IMR-90 (cell line): Measurements from ENCODE around the gene AKNA. TPM values are rescaled to one million over a fixed set of nuclear protein-coding genes. Genes with fewer than 3 reads are reported as not detected.

Source experiments
- ATAC-seq: fragments of 200-7000 bp; cut with Tn5 transposase; 2 replicates; pipeline ENCODE4 v1.9.1; 2020; ENCODE audit warnings: low read depth, mild to moderate bottlenecking, moderate library complexity
- BruUV-seq: library from RNA; stranded (reverse); fragments of 400-500 nt; replicated peaks from 2 replicates; lab custom pipeline; 2021; lab: Mats Ljungman, UMichigan
- CTCF ChIA-PET: fragments of 300-600 bp; formaldehyde crosslinking; extraction: SDS; loops from one replicate; lab custom pipeline; 2021; ENCODE audit warnings: antibody characterized with exemption; lab: Yijun Ruan, JAX
- POLR2A ChIA-PET: fragments of 300-600 bp; sonication (Branson Sonifier 250); formaldehyde crosslinking; loops from one replicate; lab custom pipeline; 2022; ENCODE audit warnings: antibody characterized with exemption; ENCODE audit not compliant: unreplicated experiment; lab: Charles Lee
- DNase-seq: peaks from one replicate; pipeline ENCODE4 v3.0.0; 2013
- H2AFZ ChIP-seq: replicated peaks from 2 replicates; pipeline ENCODE3; 2013; ENCODE audit warnings: low read length, mild to moderate bottlenecking; ENCODE audit not compliant: poor library complexity
- H2AK5ac ChIP-seq: 2 replicates; pipeline ENCODE4 v1.6.1; 2013; ENCODE audit warnings: low read depth, low read length, inconsistent platforms
- H2AK9ac ChIP-seq: replicated peaks from 2 replicates; pipeline ENCODE3; 2013; ENCODE audit warnings: mild to moderate bottlenecking, low read depth, low read length, moderate library complexity; ENCODE audit not compliant: poor library complexity
- H2BK120ac ChIP-seq: 2 replicates; pipeline ENCODE4 v1.6.1; 2013; ENCODE audit warnings: low read depth, low read length, inconsistent platforms
- H2BK15ac ChIP-seq: 3 replicates; pipeline ENCODE4 v1.6.1; 2013; ENCODE audit warnings: low read depth, low read length, inconsistent platforms
- H2BK20ac ChIP-seq: 2 replicates; pipeline ENCODE4 v1.6.1; 2013; ENCODE audit warnings: low read depth, mild to moderate bottlenecking, inconsistent platforms, low read length, moderate library complexity
- H2BK5ac ChIP-seq: 2 replicates; pipeline ENCODE4 v1.6.1; 2013; ENCODE audit warnings: mild to moderate bottlenecking, low read depth, low read length, inconsistent platforms; ENCODE audit not compliant: poor library complexity, severe bottlenecking
- H3K14ac ChIP-seq: replicated peaks from 2 replicates; pipeline ENCODE4 v1.6.1; 2013; ENCODE audit warnings: low read depth, low read length, inconsistent platforms
- H3K18ac ChIP-seq: 2 replicates; pipeline ENCODE4 v1.6.1; 2013; ENCODE audit warnings: low read depth, low read length, control low read depth
- H3K23ac ChIP-seq: 2 replicates; pipeline ENCODE4 v1.6.1; 2013; ENCODE audit warnings: low read depth, low read length, inconsistent platforms
- H3K27ac ChIP-seq: 2 replicates; pipeline ENCODE4 v1.5.1; 2013; ENCODE audit warnings: mild to moderate bottlenecking, control low read depth, low read length; ENCODE audit not compliant: insufficient read depth
- H3K27me3 ChIP-seq: 2 replicates; pipeline ENCODE4 v1.6.1; 2013; ENCODE audit warnings: low read length; ENCODE audit not compliant: control insufficient read depth, insufficient read depth
- H3K36me3 ChIP-seq: 2 replicates; pipeline ENCODE4 v1.6.1; 2013; ENCODE audit warnings: low read length, mixed read lengths; ENCODE audit not compliant: control insufficient read depth, insufficient read depth
- H3K4ac ChIP-seq: 2 replicates; pipeline ENCODE4 v1.6.1; 2013; ENCODE audit warnings: low read depth, low read length, inconsistent platforms
- H3K4me1 ChIP-seq: 2 replicates; pipeline ENCODE4 v1.6.1; 2013; ENCODE audit warnings: low read length, mixed read lengths; ENCODE audit not compliant: control insufficient read depth, insufficient read depth
- H3K4me2 ChIP-seq: 2 replicates; pipeline ENCODE4 v1.6.1; 2013; ENCODE audit warnings: low read depth, mild to moderate bottlenecking, control low read depth, low read length, moderate library complexity
- H3K4me3 ChIP-seq: 2 replicates; pipeline ENCODE4 v1.5.1; 2013; ENCODE audit warnings: low read depth, mild to moderate bottlenecking, control low read depth, low read length, moderate library complexity; ENCODE audit not compliant: insufficient read depth
- H3K56ac ChIP-seq: 2 replicates; pipeline ENCODE4 v1.6.1; 2013; ENCODE audit warnings: low read length, inconsistent platforms; ENCODE audit not compliant: insufficient read depth; ENCODE audit errors: extremely low read depth
- H3K79me1 ChIP-seq, 2 experiments: 2 replicates each; pipeline ENCODE4 v1.6.1; 2013; ENCODE audit warnings: low read length in 2 of 2, inconsistent platforms in 1 of 2, low read depth in 1 of 2
- H3K9ac ChIP-seq: 2 replicates; pipeline ENCODE4 v1.6.1; 2013; ENCODE audit warnings: low read depth, low read length, control low read depth
- H3K9me1 ChIP-seq: 2 replicates; pipeline ENCODE4 v1.6.1; 2013; ENCODE audit warnings: low read length, inconsistent platforms; ENCODE audit not compliant: insufficient read depth
- H3K9me3 ChIP-seq: 2 replicates; pipeline ENCODE4 v1.6.1; 2013; ENCODE audit warnings: low read length; ENCODE audit not compliant: control insufficient read depth, insufficient read depth
- H4K20me1 ChIP-seq: 2 replicates; pipeline ENCODE4 v1.6.1; 2013; ENCODE audit warnings: low read length, inconsistent platforms; ENCODE audit not compliant: insufficient read depth
- H4K5ac ChIP-seq: 2 replicates; pipeline ENCODE4 v1.6.1; 2013; ENCODE audit warnings: mild to moderate bottlenecking, low read depth, low read length, control low read depth
- H4K8ac ChIP-seq, 2 experiments: 2 replicates each; pipeline ENCODE4 v1.6.1; 2013; ENCODE audit warnings: low read depth in 2 of 2, low read length in 2 of 2, control low read depth in 1 of 2, inconsistent platforms in 1 of 2
- H4K91ac ChIP-seq: 2 replicates; pipeline ENCODE4 v1.6.1; 2013; ENCODE audit warnings: low read depth, low read length, inconsistent platforms; ENCODE audit not compliant: insufficient read depth
- BHLHE40 ChIP-seq: fragments of 150-350 bp; IDR thresholded peaks from 2 replicates; pipeline ENCODE4 v1.6.1; 2016; ENCODE audit warnings: mild to moderate bottlenecking, low read depth, low read length
- CEBPB ChIP-seq: IDR thresholded peaks from 2 replicates; pipeline ENCODE4 v1.6.1; 2012; ENCODE audit warnings: low read depth, low read length, improper control_type of control experiment
- CHD1 ChIP-seq: IDR thresholded peaks from 2 replicates; pipeline ENCODE4 v1.6.1; 2012; ENCODE audit warnings: low read depth, low read length, improper control_type of control experiment
- ELK1 ChIP-seq: fragments of 150-350 bp; IDR thresholded peaks from 2 replicates; pipeline ENCODE4 v1.6.1; 2016; ENCODE audit warnings: low read depth, mild to moderate bottlenecking, low read length, moderate library complexity, borderline replicate concordance
- MXI1 ChIP-seq: IDR thresholded peaks from 2 replicates; pipeline ENCODE4 v1.6.1; 2012; ENCODE audit warnings: low read depth, mild to moderate bottlenecking, low read length, moderate library complexity, borderline replicate concordance
- NFE2L2 ChIP-seq: fragments of 150-350 bp; IDR thresholded peaks from 2 replicates; pipeline ENCODE4 v1.6.1; 2016; ENCODE audit warnings: low read depth, mild to moderate bottlenecking, low read length
- POLR2A ChIP-seq: IDR thresholded peaks from 2 replicates; pipeline ENCODE4 v1.6.1; 2012; ENCODE audit warnings: mild to moderate bottlenecking, low read depth, low read length
- RAD21 ChIP-seq: IDR thresholded peaks from 2 replicates; pipeline ENCODE4 v1.6.1; 2012; ENCODE audit warnings: low read length, improper control_type of control experiment
- RCOR1 ChIP-seq: IDR thresholded peaks from 2 replicates; pipeline ENCODE4 v1.6.1; 2012; ENCODE audit warnings: mild to moderate bottlenecking, low read length, improper control_type of control experiment; ENCODE audit not compliant: insufficient replicate concordance
- RFX5 ChIP-seq: IDR thresholded peaks from 2 replicates; pipeline ENCODE4 v1.8.0; 2012; ENCODE audit warnings: low read depth, mild to moderate bottlenecking, low read length, moderate library complexity
- whole genome bisulfite sequencing, 2 experiments: methylation state at CpG; one replicate each; pipeline versions ENCODE4 v1.1.5 to v1.1.7; 2013; ENCODE audit warnings: missing lambda C conversion rate in 2 of 2; ENCODE audit not compliant: insufficient read length in 1 of 2; ENCODE audit errors: extremely low coverage in 2 of 2; 5-methylcytosine and 5-hydroxymethylcytosine counted together
- dilution Hi-C: fragments of 300-500 bp; cut with HindIII; formaldehyde crosslinking; loops from one replicate; pipeline ENCODE4 v1.14.3; 2018; ENCODE audit warnings: low sequenced_read_pairs; ENCODE audit not compliant: unreplicated experiment
- in situ Hi-C: fragments of 300-500 bp; cut with MboI; formaldehyde crosslinking; loops from 3 replicates; pipeline ENCODE4 v1.14.3; 2019; ENCODE audit warnings: low sequenced_read_pairs, inconsistent platforms, mixed read lengths
- intact Hi-C: fragments of 100-400 bp; cut with micrococcal nuclease; formaldehyde crosslinking; loops from 2 replicates; pipeline ENCODE4 v1.10.0; 2022
- polyA plus RNA-seq, 3 experiments: library from polyadenylated mRNA; depleted of rRNA; stranded (reverse); fragments of >200 nt; gene quantifications; 2 replicates each; pipeline ENCODE4 v1.2.3, GENCODE V29; 2012; ENCODE audit warnings: low replicate concordance in 1 of 3
- total RNA-seq: library from RNA; depleted of rRNA; stranded (reverse); fragments of >200 nt; gene quantifications from 2 replicates; pipeline ENCODE4 v1.2.3, GENCODE V29; 2012
- TF ChIP-seq, protein P1 (sequence below): conservative IDR thresholded peaks from 2 replicates; pipeline ENCODE4 v1.5.1; 2012; ENCODE audit warnings: mild to moderate bottlenecking, low read depth, low read length, improper control_type of control experiment
- TF ChIP-seq, protein P2 (sequence below): fragments of 150-350 bp; IDR thresholded peaks from 2 replicates; pipeline ENCODE4 v1.6.1; 2017; ENCODE audit warnings: mild to moderate bottlenecking, antibody characterized with exemption, low read length, low read depth

The AKNA gene
- total and polyA plus RNA-seq, 2 of the 4 experiments (the other 2 are of a cell fraction) = 2.7 to 7.3 TPM

DNA sequence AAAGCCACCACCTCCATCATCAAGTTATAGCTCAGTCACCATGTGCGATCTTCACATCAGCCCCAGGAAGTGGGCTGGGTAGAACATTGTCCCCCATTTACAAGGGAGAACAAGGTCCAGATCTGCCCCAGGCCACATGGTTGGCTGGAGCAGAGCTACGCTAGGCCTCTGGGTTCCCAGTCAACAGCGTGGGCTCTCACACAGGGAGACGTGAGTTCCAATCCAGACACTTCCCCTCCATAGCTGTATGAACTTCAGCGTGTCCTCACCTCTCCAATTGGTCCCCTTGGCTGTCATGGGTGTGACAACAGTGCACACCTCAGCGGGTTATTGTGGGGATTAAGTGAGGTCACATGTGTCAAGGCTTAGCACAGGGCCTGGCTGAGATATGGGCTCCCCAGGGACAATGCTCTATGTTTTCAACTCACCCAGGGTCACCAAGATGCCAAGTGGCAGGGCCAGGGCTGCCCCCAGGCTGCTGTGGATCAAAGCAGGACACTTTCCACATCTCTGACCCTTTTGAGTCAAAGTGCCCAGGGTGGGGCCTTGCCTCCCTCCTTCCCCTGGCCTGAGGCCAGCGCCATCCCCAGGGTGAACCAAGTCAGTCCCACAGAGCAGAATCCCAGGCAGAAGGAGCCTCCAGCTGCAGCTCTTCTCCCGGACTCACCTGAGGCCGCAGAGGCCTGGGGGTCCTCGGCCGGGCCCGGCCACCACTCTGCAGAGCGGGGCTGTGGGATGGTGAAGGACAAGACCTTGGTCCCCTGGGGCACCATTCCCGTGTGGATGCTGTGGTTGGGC is 19.8 kb downstream of the AKNA start (continued):
- no peak for TF ChIP-seq CEBPB

DNA sequence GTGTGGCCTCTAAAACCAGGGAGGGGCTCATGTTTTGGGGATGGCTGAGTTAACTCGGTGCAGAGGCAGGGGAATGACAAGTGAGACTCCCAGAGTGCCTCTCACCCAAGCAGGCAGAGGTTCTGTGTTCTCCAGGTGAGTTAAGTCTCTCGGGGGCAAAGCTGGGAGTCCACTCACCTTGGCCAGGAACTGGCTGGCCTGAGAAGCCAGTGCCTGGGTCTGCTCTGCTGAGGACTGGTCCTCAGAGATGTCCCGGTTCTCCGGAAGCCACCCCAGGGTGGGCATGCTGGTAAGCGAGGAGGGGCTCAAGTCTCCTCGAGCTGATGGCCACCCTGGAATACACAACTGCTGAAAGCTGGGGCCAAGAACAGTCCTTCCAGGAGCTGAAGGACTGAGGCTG is 20.4 kb downstream of the AKNA start:
- Histone ChIP-seq H3K4me2 (no peak overlapping the region), H3K9me1 (peaks cover 20% of the 10 kb centered on the region), H3K36me3 (peaks cover 37% of the 10 kb centered on the region), H4K91ac (peak overlapping the region; percentile 50), H2AK5ac (peak overlapping the region; percentile 42), H3K56ac (no peak overlapping the region), H4K5ac (no peak overlapping the region), H2BK20ac (peak overlapping the region; percentile 27), H2BK15ac (peak overlapping the region; percentile 54; the same call in 1 of the 3 replicates), H3K27ac (0 out of 2 replicates have a peak overlapping the region, but pooled peaks have one; percentile 20), H3K23ac (no peak overlapping the region), H3K27me3 (no peaks in the 10 kb centered on the region), H3K9ac (no peak overlapping the region), H3K4me3 (no peak overlapping the region), H4K8ac (0 out of 4 replicates have a peak overlapping the region, but pooled peaks of 1 of the 2 experiments have one; percentile 7), H3K9me3 (no peaks in the 10 kb centered on the region), H3K4me1 (peaks cover 16% of the 10 kb centered on the region), H2AK9ac (no peak overlapping the region), H3K4ac (peak overlapping the region; percentile 24; the same call in 1 of the 2 replicates), H2BK5ac (peak overlapping the region; percentile 2), H4K20me1 (no peaks in the 10 kb centered on the region; the same call in 1 of the 2 replicates), H2BK120ac (peak overlapping the region; percentile 16), H3K18ac (no peak overlapping the region), H2AFZ (no peak overlapping the region), H3K79me1 (peaks cover 6 to 19% of the 10 kb centered on the region in 2 experiments; a peak in 3 of 4 replicates), H3K14ac (0 out of 2 replicates have a peak overlapping the region, but pooled peaks have one; percentile 1)
- WGBS, 2 experiments = 83% methylated on average over 1 of the region's 6 CpGs; no CpG with 5 or more reads in 1 of the 2 experiments
- DNase-seq (no peak), ATAC-seq (no peak)
- dilution Hi-C loops (no loop called here), in situ Hi-C loops (no loop called here), intact Hi-C loops (no loop called here)
- BruUV-seq = no TSS peak
- POLR2A ChIA-PET = no interaction called here
- CTCF ChIA-PET = no interaction called here
- TF ChIP-seq RFX5 (no peak), BHLHE40 (no peak), MXI1 (no peak), POLR2A (no peak), NFE2L2 (no peak), CHD1 (no peak), RCOR1 (no peak), ELK1 (no peak), RAD21 (no peak)
- TF ChIP-seq, protein P1, sequence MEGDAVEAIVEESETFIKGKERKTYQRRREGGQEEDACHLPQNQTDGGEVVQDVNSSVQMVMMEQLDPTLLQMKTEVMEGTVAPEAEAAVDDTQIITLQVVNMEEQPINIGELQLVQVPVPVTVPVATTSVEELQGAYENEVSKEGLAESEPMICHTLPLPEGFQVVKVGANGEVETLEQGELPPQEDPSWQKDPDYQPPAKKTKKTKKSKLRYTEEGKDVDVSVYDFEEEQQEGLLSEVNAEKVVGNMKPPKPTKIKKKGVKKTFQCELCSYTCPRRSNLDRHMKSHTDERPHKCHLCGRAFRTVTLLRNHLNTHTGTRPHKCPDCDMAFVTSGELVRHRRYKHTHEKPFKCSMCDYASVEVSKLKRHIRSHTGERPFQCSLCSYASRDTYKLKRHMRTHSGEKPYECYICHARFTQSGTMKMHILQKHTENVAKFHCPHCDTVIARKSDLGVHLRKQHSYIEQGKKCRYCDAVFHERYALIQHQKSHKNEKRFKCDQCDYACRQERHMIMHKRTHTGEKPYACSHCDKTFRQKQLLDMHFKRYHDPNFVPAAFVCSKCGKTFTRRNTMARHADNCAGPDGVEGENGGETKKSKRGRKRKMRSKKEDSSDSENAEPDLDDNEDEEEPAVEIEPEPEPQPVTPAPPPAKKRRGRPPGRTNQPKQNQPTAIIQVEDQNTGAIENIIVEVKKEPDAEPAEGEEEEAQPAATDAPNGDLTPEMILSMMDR = no peak
- TF ChIP-seq, protein P2, sequence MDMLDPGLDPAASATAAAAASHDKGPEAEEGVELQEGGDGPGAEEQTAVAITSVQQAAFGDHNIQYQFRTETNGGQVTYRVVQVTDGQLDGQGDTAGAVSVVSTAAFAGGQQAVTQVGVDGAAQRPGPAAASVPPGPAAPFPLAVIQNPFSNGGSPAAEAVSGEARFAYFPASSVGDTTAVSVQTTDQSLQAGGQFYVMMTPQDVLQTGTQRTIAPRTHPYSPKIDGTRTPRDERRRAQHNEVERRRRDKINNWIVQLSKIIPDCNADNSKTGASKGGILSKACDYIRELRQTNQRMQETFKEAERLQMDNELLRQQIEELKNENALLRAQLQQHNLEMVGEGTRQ = no peak
